Fibroblast of villous mesenchyme (primary cell): Measurements from ENCODE around the gene NEK6. TPM values are rescaled to one million over a fixed set of nuclear protein-coding genes. Genes with fewer than 3 reads are reported as not detected.

ENCODE experiments used
- DNase-seq: peaks from one replicate; pipeline ENCODE4 v3.0.0-alpha.2; 2010; ENCODE audit warnings: low read depth
- H3K4me3 ChIP-seq: 2 replicates; pipeline ENCODE4 v1.5.1; 2011; ENCODE audit warnings: low read depth, mild to moderate bottlenecking, low read length
- CTCF ChIP-seq: IDR thresholded peaks from 2 replicates; pipeline ENCODE4 v1.5.1; 2012; ENCODE audit warnings: low read depth, mild to moderate bottlenecking, low read length; ENCODE audit not compliant: insufficient read depth
- total RNA-seq: library from RNA; depleted of rRNA; stranded (reverse); fragments of >200 nt; gene quantifications from 2 replicates; pipeline ENCODE4 v1.2.3, GENCODE V29; 2012

NEK6 gene
- total RNA-seq, 1 donor = 41.9 TPM

- TF ChIP-seq CTCF = no peak
- DNase-seq = no peak
- H3K4me3 ChIP-seq = no peak overlapping the region
These were observed 127.9 kb downstream of the NEK6 start for GRCh38 chr9:124385623-124386022.

GRCh38 chr9:124386201-124386600 is 128.5 kb downstream of the NEK6 start:
- no peak overlapping the region for H3K4me3 ChIP-seq
- TF ChIP-seq CTCF = no peak

GRCh38 chr9:124388275-124389048 is 130.7 kb downstream of the NEK6 start:
- TF ChIP-seq CTCF = no peak
- H3K4me3 ChIP-seq = no peak overlapping the region
- no peak for DNase-seq

More at GRCh38 chr9:124386201-124386600, 128.5 kb downstream of the NEK6 start:
- DNase-seq = peak; percentile 53

GRCh38 chr9:124389146-124389939 is 131.6 kb downstream of the NEK6 start:
- H3K4me3 ChIP-seq = no peak overlapping the region
- TF ChIP-seq CTCF = no peak
- no peak for DNase-seq

GRCh38 chr9:124390794-124391658 is 133.3 kb downstream of the NEK6 start:
- DNase-seq = peak; percentile 58
- H3K4me3 ChIP-seq = no peak overlapping the region
- TF ChIP-seq CTCF = no peak

- H3K4me3 ChIP-seq = no peak overlapping the region
- DNase-seq = no peak
- TF ChIP-seq CTCF = no peak
These were observed 134.6 kb downstream of the NEK6 start for GRCh38 chr9:124392254-124392870.
